ENCODE measurements around the gene KCNJ1.

KCNJ1 gene

GRCh38 chr11:128831174-128832120 lies 35.6 kb downstream of the KCNJ1 start:
- TF ChIP-seq CTCF (IDR thresholded peaks at IDR 0.05; ENCODE audit: control extremely low read depth, extremely low read depth, low read depth, missing control alignments) = peak; percentile 90
- POLR2A ChIA-PET = no interaction called here
- CTCF ChIA-PET = interaction anchor here (0.7 to 4.9 kb wide), 80 partner anchors 9 to 988 kb away, joined by 3 to 48 read pairs (median 4); partner anchors contain the start of gene KCNJ1
- DNase-seq (ENCODE audit: extremely low spot score) = peak; percentile 72

- no peak for DNase-seq (ENCODE audit: extremely low spot score)
- TF ChIP-seq CTCF (IDR thresholded peaks at IDR 0.05; ENCODE audit: control extremely low read depth, extremely low read depth, low read depth, missing control alignments) = no peak
- ChIA-PET POLR2A (no interaction called here), CTCF (interaction anchor here (0.7 to 4.9 kb wide), 73 partner anchors 9 to 987 kb away, joined by 3 to 48 read pairs (median 5); partner anchors contain the start of gene KCNJ1)
Measured at GRCh38 chr11:128830290-128831173, 36.6 kb downstream of the KCNJ1 start.

GRCh38 chr11:128828350-128828749 lies 38.7 kb downstream of the KCNJ1 start:
- ChIA-PET POLR2A (no interaction called here), CTCF (interaction anchor here (1.1 to 4.5 kb wide), 9 partner anchors 12 to 671 kb away, joined by 3 to 40 read pairs (median 4); no protein-coding TSS in a partner anchor)
- TF ChIP-seq CTCF (IDR thresholded peaks at IDR 0.05; ENCODE audit: control extremely low read depth, extremely low read depth, low read depth, missing control alignments) = no peak
- no peak for DNase-seq (ENCODE audit: extremely low spot score)

- ChIA-PET CTCF (interaction anchor here (1.1 to 2.5 kb wide), 11 partner anchors 11 to 670 kb away, joined by 3 to 11 read pairs (median 4); no protein-coding TSS in a partner anchor), POLR2A (no interaction called here)
- no peak for DNase-seq (ENCODE audit: extremely low spot score)
- TF ChIP-seq CTCF (IDR thresholded peaks at IDR 0.05; ENCODE audit: control extremely low read depth, extremely low read depth, low read depth, missing control alignments) = no peak
Measured at GRCh38 chr11:128827191-128827893, 39.8 kb downstream of the KCNJ1 start.

GRCh38 chr11:128825050-128825784 lies 41.9 kb downstream of the KCNJ1 start:
- POLR2A ChIA-PET = no interaction called here
- TF ChIP-seq CTCF (IDR thresholded peaks at IDR 0.05; ENCODE audit: control extremely low read depth, extremely low read depth, low read depth, missing control alignments) = no peak
- CTCF ChIA-PET = interaction anchor here (1.3 to 2.5 kb wide), 2 partner anchors 194 to 221 kb away, joined by 4 to 7 read pairs; no protein-coding TSS in a partner anchor

More at GRCh38 chr11:128825050-128825784, 41.9 kb downstream of the KCNJ1 start:
- DNase-seq (ENCODE audit: extremely low spot score) = no peak
